ENCODE measurements around the gene TYW3.

- TF ChIP-seq CTCF (IDR thresholded peaks at IDR 0.05) (no peak), EZH2 (IDR thresholded peaks at IDR 0.05) (no peak), EZH2phosphoT487 (IDR thresholded peaks at IDR 0.05) (no peak)
Measured at GRCh38 chr1:74737333-74737732, 4.4 kb downstream of the TYW3 start.
